WTC11 (cell line): ENCODE measurements around the gene ADI1. TPM values are rescaled to one million over a fixed set of nuclear protein-coding genes. Genes with fewer than 3 reads are reported as not detected.
"Not testable (repeated sequence)": the region's sequence is repeated elsewhere in the genome, so short reads cannot be mapped to it uniquely, and the experiment has no call there.

Source experiments
- ATAC-seq: fragments of 200-7000 bp; cut with Tn5 transposase; 2 replicates; pipeline ENCODE4 v1.10.0; 2021; ENCODE audit warnings: mild to moderate bottlenecking, moderate library complexity
- CTCF ChIA-PET: fragments of 300-600 bp; sonication (Branson Sonifier 250); formaldehyde crosslinking; loops from one replicate; lab custom pipeline; 2021; ENCODE audit warnings: antibody characterized with exemption; lab: Charles Lee
- POLR2A ChIA-PET: fragments of 350-600 bp; sonication (Branson Sonifier 250); formaldehyde crosslinking; loops from one replicate; lab custom pipeline; 2021; ENCODE audit warnings: antibody characterized with exemption; lab: Charles Lee
- DNase-seq: peaks from one replicate; pipeline ENCODE4 v3.0.0; 2021; ENCODE audit warnings: low spot score
- H3K27ac Mint-ChIP-seq: 2 replicates; pipeline ENCODE4 v1.8.0; 2021; ENCODE audit warnings: mixed read lengths
- H3K27me3 Mint-ChIP-seq: 2 replicates; pipeline ENCODE4 v1.8.0; 2021; ENCODE audit warnings: low read depth, mild to moderate bottlenecking, moderate library complexity, mixed read lengths
- H3K36me3 Mint-ChIP-seq: 2 replicates; pipeline ENCODE4 v1.8.0; 2021; ENCODE audit warnings: mixed read lengths
- H3K4me1 Mint-ChIP-seq: 2 replicates; pipeline ENCODE4 v1.8.0; 2022; ENCODE audit warnings: mixed read lengths
- H3K4me3 Mint-ChIP-seq: 2 replicates; pipeline ENCODE4 v1.8.0; 2021; ENCODE audit warnings: mild to moderate bottlenecking, moderate library complexity, mixed read lengths
- H3K9me3 Mint-ChIP-seq: 2 replicates; pipeline ENCODE4 v1.8.0; 2021; ENCODE audit warnings: mixed read lengths
- ATF1 ChIP-seq: sonication (generic); formaldehyde crosslinking; IDR thresholded peaks from 2 replicates; pipeline ENCODE4 v1.8.1; 2023; ENCODE audit warnings: mild to moderate bottlenecking, moderate library complexity, missing genetic modification reagents
- ESRRA ChIP-seq: sonication (generic); formaldehyde crosslinking; IDR thresholded peaks from 2 replicates; pipeline ENCODE4 v1.8.1; 2022; ENCODE audit warnings: mild to moderate bottlenecking, missing genetic modification reagents, borderline replicate concordance
- FOXP1 ChIP-seq: sonication (generic); formaldehyde crosslinking; IDR thresholded peaks from 2 replicates; pipeline ENCODE4 v1.8.0; 2022; ENCODE audit warnings: missing genetic modification reagents, mild to moderate bottlenecking, moderate library complexity, borderline replicate concordance
- GRHL2 ChIP-seq: fragments of 250-450 bp; sonication (Bioruptor Pico); IDR thresholded peaks from 2 replicates; pipeline ENCODE4 v1.8.0; 2022; ENCODE audit warnings: mild to moderate bottlenecking, moderate library complexity; ENCODE audit not compliant: insufficient replicate concordance, severe bottlenecking
- HMGA2 ChIP-seq: fragments of 250-450 bp; sonication (Bioruptor Pico); IDR thresholded peaks from 2 replicates; pipeline ENCODE4 v1.4.0; 2021; ENCODE audit warnings: mild to moderate bottlenecking, moderate library complexity
- IRF2 ChIP-seq: sonication (generic); formaldehyde crosslinking; IDR thresholded peaks from 2 replicates; pipeline ENCODE4 v1.8.0; 2022; ENCODE audit warnings: low read depth, missing genetic modification reagents, borderline replicate concordance
- NR1H2 ChIP-seq: sonication (generic); formaldehyde crosslinking; IDR thresholded peaks from 2 replicates; pipeline ENCODE4 v1.9.0; 2021; ENCODE audit warnings: mild to moderate bottlenecking, moderate library complexity, missing genetic modification reagents
- NR2C2 ChIP-seq: sonication (generic); formaldehyde crosslinking; IDR thresholded peaks from 2 replicates; pipeline ENCODE4 v1.8.0; 2022; ENCODE audit warnings: mild to moderate bottlenecking, missing genetic modification reagents
- OVOL2 ChIP-seq: fragments of 250-450 bp; sonication (Bioruptor Pico); IDR thresholded peaks from 2 replicates; pipeline ENCODE4 v1.9.0; 2021; ENCODE audit warnings: mild to moderate bottlenecking, borderline replicate concordance
- RORB ChIP-seq: fragments of 250-450 bp; sonication (Bioruptor Pico); IDR thresholded peaks from 2 replicates; pipeline ENCODE4 v1.9.0; 2021; ENCODE audit warnings: mild to moderate bottlenecking
- SMAD4 ChIP-seq: sonication (generic); formaldehyde crosslinking; IDR thresholded peaks from 2 replicates; pipeline ENCODE4 v1.8.0; 2022; ENCODE audit warnings: mild to moderate bottlenecking, missing genetic modification reagents
- SOX15 ChIP-seq: fragments of 250-450 bp; sonication (Bioruptor Pico); IDR thresholded peaks from 2 replicates; pipeline ENCODE4 v1.9.0; 2021; ENCODE audit warnings: mild to moderate bottlenecking
- TP53 ChIP-seq: sonication (generic); formaldehyde crosslinking; IDR thresholded peaks from 2 replicates; pipeline ENCODE4 v1.8.1; 2023; ENCODE audit warnings: mild to moderate bottlenecking, missing genetic modification reagents
- ZBTB21 ChIP-seq: sonication (generic); formaldehyde crosslinking; IDR thresholded peaks from 2 replicates; pipeline ENCODE4 v1.8.1; 2023; ENCODE audit warnings: mild to moderate bottlenecking, missing genetic modification reagents, borderline replicate concordance
- ZNF317 ChIP-seq: sonication (generic); formaldehyde crosslinking; IDR thresholded peaks from 2 replicates; pipeline ENCODE4 v1.8.1; 2023; ENCODE audit warnings: low read depth, mild to moderate bottlenecking, moderate library complexity, missing genetic modification reagents, borderline replicate concordance
- ZNF423 ChIP-seq: fragments of 250-450 bp; sonication (Bioruptor Pico); IDR thresholded peaks from 2 replicates; pipeline ENCODE4 v2.1.2; 2022; ENCODE audit warnings: mild to moderate bottlenecking, moderate library complexity
- total RNA-seq: library from RNA; stranded (reverse); gene quantifications from 3 replicates; pipeline ENCODE4 v1.2.3, GENCODE V29; 2021
- TF ChIP-seq, protein P1 (sequence below): fragments of 250-450 bp; sonication (Bioruptor Pico); IDR thresholded peaks from 2 replicates; pipeline ENCODE4 v2.1.2; 2022; ENCODE audit warnings: mild to moderate bottlenecking, moderate library complexity
- TF ChIP-seq, protein P2 (sequence below): sonication (generic); formaldehyde crosslinking; IDR thresholded peaks from 2 replicates; pipeline ENCODE4 v1.8.1; 2023; ENCODE audit warnings: mild to moderate bottlenecking, missing genetic modification reagents, moderate library complexity
- TF ChIP-seq, protein P3 (sequence below): sonication (generic); formaldehyde crosslinking; conservative IDR thresholded peaks from 2 replicates; pipeline ENCODE4 v1.8.1; 2022; ENCODE audit warnings: mild to moderate bottlenecking, missing genetic modification reagents
- TF ChIP-seq, protein P4 (sequence below): sonication (generic); formaldehyde crosslinking; IDR thresholded peaks from 2 replicates; pipeline ENCODE4 v1.8.1; 2022; ENCODE audit warnings: mild to moderate bottlenecking, moderate library complexity, missing genetic modification reagents
- TF ChIP-seq, protein P5 (sequence below): sonication (generic); formaldehyde crosslinking; IDR thresholded peaks from 2 replicates; pipeline ENCODE4 v1.8.1; 2023; ENCODE audit warnings: mild to moderate bottlenecking, missing genetic modification reagents
- TF ChIP-seq, protein P6 (sequence below): sonication (generic); formaldehyde crosslinking; conservative IDR thresholded peaks from 2 replicates; pipeline ENCODE4 v1.8.1; 2023; ENCODE audit warnings: mild to moderate bottlenecking, low read depth, missing genetic modification reagents, moderate library complexity

ADI1 gene
- total RNA-seq, 1 experiment from 2014 or later: 21.4 TPM

DNA sequence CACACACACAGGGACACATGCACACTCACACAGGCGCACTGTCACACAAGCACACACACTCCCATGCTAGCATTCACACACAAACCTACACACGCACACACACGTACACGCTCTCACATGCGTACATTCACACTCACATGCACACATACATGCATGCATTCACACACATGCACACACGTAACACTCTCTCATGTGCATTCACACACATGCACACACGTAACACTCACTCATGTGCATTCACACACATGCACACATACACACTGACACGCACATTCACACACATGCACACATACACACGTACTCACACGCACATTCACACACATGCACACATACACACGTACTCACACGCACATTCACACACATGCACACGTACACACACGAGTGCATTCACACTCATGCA is 16.3 kb downstream of the ADI1 start:
- Mint-ChIP-seq H3K27ac (peak overlapping the region; percentile 20; the same call in 1 of the 2 replicates), H3K27me3 (no peaks in the 10 kb centered on the region), H3K4me3 (no peak overlapping the region), H3K36me3 (peaks cover 16% of the 10 kb centered on the region; the same call in 1 of the 2 replicates), H3K4me1 (no peaks in the 10 kb centered on the region), H3K9me3 (peaks cover 7% of the 10 kb centered on the region)
- TF ChIP-seq FOXP1 (CRISPR knock-in tag) (no peak), IRF2 (CRISPR knock-in tag) (no peak)
- CTCF ChIA-PET: no interaction called here
- POLR2A ChIA-PET: no interaction called here
- ATAC-seq (no peak), DNase-seq (no peak)

DNA sequence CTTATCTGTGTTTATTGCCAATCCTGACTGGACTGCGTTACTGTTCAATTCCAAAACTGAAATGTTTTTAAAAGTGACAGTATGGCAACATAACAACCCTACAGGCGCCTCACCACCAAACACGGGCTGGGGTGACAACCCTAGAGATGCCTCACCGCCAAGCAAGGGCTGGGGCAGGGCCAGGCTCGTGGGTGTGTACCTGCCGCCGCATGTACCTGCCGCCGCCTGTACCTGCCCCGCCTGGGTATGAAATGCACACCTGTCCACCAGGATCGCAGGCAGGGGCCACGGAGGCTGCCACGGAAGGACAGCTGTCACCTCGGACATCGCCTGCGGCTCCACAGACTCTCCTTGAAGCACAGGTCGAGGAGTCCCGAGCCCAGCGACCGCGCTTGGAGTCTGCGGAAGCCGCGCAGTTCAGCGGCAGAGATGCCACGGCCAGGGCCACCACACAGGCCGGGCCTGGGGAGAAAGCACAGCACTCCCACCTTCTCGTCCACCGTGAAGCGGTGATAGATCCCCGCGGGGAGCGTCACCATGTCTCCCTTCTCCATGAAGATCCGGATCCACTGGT is 18.9 kb downstream of the ADI1 start:
- DNase-seq: no peak

DNA sequence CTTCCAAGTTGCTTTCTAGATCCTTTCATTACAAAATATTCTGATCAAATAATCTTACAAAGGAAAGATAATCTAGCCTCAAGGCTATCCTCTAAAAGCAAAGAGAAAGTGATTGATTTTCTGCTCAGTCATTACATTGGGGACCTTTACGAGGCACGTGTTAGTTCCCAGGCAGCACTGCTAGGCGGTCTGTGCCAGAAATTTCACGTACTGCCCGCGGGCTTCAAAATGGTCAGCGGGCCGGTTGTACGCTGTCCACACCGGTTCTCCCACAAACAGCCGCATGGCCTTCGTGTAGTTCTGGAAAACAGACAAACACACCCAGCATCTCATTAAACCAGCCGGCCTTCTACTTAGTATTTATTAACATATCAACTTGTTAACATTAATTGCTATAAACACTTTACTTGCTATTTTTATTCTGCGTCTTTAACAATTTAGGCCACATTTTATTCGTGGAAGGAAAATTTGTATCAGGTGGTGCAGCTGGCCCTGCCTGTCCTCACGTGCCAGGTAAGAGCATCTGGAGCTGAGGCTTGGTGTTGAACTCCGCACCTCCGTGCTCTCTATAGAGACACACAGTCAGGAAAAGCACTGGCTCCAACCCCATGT is 20.4 kb downstream of the ADI1 start:
- peaks cover 7% of the 10 kb centered on the region for H3K9me3 Mint-ChIP-seq
- H3K27ac Mint-ChIP-seq: no peak overlapping the region
- ATAC-seq (no peak), DNase-seq (no peak)
- H3K27me3 Mint-ChIP-seq: no peaks in the 10 kb centered on the region
- TF ChIP-seq ATF1 (CRISPR knock-in tag): no peak
- no peak for TF ChIP-seq GRHL2 (CRISPR knock-in tag)
- no peak for TF ChIP-seq OVOL2 (CRISPR knock-in tag)
- TF ChIP-seq, protein P1, sequence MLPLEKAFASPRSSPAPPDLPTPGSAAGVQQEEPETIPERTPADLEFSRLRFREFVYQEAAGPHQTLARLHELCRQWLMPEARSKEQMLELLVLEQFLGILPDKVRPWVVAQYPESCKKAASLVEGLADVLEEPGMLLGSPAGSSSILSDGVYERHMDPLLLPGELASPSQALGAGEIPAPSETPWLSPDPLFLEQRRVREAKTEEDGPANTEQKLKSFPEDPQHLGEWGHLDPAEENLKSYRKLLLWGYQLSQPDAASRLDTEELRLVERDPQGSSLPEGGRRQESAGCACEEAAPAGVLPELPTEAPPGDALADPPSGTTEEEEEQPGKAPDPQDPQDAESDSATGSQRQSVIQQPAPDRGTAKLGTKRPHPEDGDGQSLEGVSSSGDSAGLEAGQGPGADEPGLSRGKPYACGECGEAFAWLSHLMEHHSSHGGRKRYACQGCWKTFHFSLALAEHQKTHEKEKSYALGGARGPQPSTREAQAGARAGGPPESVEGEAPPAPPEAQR: no peak
- TF ChIP-seq SOX15 (CRISPR knock-in tag): no peak
- H3K36me3 Mint-ChIP-seq: peaks cover 16% of the 10 kb centered on the region; the same call in 1 of the 2 replicates
- no peak overlapping the region for H3K4me3 Mint-ChIP-seq
- CTCF ChIA-PET: no interaction called here
- POLR2A ChIA-PET: no interaction called here
- peaks cover 3% of the 10 kb centered on the region; the same call in 1 of the 2 replicates for H3K4me1 Mint-ChIP-seq

More for the DNA sequence above, 18.9 kb downstream of the ADI1 start:
- peaks cover 7% of the 10 kb centered on the region for H3K9me3 Mint-ChIP-seq
- no peak overlapping the region for H3K27ac Mint-ChIP-seq
- no peaks in the 10 kb centered on the region for H3K4me1 Mint-ChIP-seq
- no peak for ATAC-seq
- CTCF ChIA-PET: no interaction called here
- no peak overlapping the region for H3K4me3 Mint-ChIP-seq
- no peaks in the 10 kb centered on the region for H3K27me3 Mint-ChIP-seq
- TF ChIP-seq ZNF317 (CRISPR knock-in tag) (no peak), TP53 (no peak), RORB (CRISPR knock-in tag) (no peak), ZNF423 (no peak), ZBTB21 (CRISPR knock-in tag) (no peak), NR2C2 (CRISPR knock-in tag) (no peak), NR1H2 (CRISPR knock-in tag) (no peak), ESRRA (CRISPR knock-in tag) (no peak), SMAD4 (CRISPR knock-in tag) (no peak), HMGA2 (CRISPR knock-in tag) (no peak)
- TF ChIP-seq, protein P2, sequence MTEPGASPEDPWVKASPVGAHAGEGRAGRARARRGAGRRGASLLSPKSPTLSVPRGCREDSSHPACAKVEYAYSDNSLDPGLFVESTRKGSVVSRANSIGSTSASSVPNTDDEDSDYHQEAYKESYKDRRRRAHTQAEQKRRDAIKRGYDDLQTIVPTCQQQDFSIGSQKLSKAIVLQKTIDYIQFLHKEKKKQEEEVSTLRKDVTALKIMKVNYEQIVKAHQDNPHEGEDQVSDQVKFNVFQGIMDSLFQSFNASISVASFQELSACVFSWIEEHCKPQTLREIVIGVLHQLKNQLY (CRISPR knock-in tag): no peak
- TF ChIP-seq, protein P3, sequence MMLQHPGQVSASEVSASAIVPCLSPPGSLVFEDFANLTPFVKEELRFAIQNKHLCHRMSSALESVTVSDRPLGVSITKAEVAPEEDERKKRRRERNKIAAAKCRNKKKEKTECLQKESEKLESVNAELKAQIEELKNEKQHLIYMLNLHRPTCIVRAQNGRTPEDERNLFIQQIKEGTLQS (CRISPR knock-in tag): no peak
- TF ChIP-seq, protein P4, sequence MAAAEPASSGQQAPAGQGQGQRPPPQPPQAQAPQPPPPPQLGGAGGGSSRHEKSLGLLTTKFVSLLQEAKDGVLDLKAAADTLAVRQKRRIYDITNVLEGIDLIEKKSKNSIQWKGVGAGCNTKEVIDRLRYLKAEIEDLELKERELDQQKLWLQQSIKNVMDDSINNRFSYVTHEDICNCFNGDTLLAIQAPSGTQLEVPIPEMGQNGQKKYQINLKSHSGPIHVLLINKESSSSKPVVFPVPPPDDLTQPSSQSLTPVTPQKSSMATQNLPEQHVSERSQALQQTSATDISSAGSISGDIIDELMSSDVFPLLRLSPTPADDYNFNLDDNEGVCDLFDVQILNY (CRISPR knock-in tag): no peak
- TF ChIP-seq, protein P5, sequence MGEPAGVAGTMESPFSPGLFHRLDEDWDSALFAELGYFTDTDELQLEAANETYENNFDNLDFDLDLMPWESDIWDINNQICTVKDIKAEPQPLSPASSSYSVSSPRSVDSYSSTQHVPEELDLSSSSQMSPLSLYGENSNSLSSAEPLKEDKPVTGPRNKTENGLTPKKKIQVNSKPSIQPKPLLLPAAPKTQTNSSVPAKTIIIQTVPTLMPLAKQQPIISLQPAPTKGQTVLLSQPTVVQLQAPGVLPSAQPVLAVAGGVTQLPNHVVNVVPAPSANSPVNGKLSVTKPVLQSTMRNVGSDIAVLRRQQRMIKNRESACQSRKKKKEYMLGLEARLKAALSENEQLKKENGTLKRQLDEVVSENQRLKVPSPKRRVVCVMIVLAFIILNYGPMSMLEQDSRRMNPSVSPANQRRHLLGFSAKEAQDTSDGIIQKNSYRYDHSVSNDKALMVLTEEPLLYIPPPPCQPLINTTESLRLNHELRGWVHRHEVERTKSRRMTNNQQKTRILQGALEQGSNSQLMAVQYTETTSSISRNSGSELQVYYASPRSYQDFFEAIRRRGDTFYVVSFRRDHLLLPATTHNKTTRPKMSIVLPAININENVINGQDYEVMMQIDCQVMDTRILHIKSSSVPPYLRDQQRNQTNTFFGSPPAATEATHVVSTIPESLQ (CRISPR knock-in tag): no peak
- TF ChIP-seq, protein P6, sequence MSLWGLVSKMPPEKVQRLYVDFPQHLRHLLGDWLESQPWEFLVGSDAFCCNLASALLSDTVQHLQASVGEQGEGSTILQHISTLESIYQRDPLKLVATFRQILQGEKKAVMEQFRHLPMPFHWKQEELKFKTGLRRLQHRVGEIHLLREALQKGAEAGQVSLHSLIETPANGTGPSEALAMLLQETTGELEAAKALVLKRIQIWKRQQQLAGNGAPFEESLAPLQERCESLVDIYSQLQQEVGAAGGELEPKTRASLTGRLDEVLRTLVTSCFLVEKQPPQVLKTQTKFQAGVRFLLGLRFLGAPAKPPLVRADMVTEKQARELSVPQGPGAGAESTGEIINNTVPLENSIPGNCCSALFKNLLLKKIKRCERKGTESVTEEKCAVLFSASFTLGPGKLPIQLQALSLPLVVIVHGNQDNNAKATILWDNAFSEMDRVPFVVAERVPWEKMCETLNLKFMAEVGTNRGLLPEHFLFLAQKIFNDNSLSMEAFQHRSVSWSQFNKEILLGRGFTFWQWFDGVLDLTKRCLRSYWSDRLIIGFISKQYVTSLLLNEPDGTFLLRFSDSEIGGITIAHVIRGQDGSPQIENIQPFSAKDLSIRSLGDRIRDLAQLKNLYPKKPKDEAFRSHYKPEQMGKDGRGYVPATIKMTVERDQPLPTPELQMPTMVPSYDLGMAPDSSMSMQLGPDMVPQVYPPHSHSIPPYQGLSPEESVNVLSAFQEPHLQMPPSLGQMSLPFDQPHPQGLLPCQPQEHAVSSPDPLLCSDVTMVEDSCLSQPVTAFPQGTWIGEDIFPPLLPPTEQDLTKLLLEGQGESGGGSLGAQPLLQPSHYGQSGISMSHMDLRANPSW (CRISPR knock-in tag): no peak
- POLR2A ChIA-PET: no interaction called here
- peaks cover 23% of the 10 kb centered on the region; the same call in 1 of the 2 replicates for H3K36me3 Mint-ChIP-seq

DNA sequence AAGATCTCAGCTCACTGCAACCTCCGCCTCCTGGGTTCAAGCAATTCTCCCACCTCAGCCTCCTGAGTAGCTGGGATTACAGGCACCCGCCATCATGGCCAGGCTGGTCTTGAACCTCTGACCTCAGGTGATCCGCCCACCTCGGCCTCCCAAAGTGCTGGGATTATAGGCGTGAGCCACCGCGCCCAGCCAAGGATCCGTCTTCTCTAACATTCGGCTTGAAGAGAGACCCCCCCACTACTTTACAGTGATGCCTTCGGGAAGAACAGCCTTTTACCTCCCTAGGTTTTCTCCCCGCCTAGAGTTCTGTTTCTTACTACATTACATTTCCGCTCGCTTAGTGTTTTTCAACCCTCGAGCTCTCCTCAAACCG is 22.6 kb downstream of the ADI1 start:
- CTCF ChIA-PET, H3K4me3 Mint-ChIP-seq, H3K9me3 Mint-ChIP-seq, H3K27me3 Mint-ChIP-seq, DNase-seq, ATAC-seq, POLR2A ChIA-PET, H3K36me3 Mint-ChIP-seq, H3K27ac Mint-ChIP-seq: not testable (repeated sequence)
- H3K4me1 Mint-ChIP-seq: peaks cover 13% of the 10 kb centered on the region; the same call in 1 of the 2 replicates
